ENCODE data around the gene GNL2.
"Not testable (repeated sequence)": the region's sequence is repeated elsewhere in the genome, so short reads cannot be mapped to it uniquely, and the experiment has no call there.

The GNL2 gene

GRCh38 chr1:37559080-37559479 lies 36.7 kb downstream of the GNL2 start:
- DNase-seq = no peak

- DNase-seq = no peak
These were observed 37.3 kb downstream of the GNL2 start for GRCh38 chr1:37558411-37558810.

GRCh38 chr1:37557402-37557801 lies 38.3 kb downstream of the GNL2 start:
- no peak for DNase-seq

GRCh38 chr1:37556712-37557196 lies 39.0 kb downstream of the GNL2 start, which contains the start of gene DNALI1:
Gene DNALI1, plus strand, starts transcription at chr1:37556940. Its CDS starts 55 bp downstream, at chr1:37556995.
- DNase-seq = peak; percentile 26

GRCh38 chr1:37553927-37554808 lies 41.6 kb downstream of the GNL2 start, which contains the start of gene SNIP1:
Gene SNIP1, minus strand, starts transcription at chr1:37554293. Its CDS starts 64 bp downstream, at chr1:37554229.
- no peak for DNase-seq

GRCh38 chr1:37553598-37553926 lies 42.2 kb downstream of the GNL2 start:
- DNase-seq = no peak

GRCh38 chr1:37549341-37549740 lies 46.4 kb downstream of the GNL2 start:
- no peak for DNase-seq

- DNase-seq = no peak
These were observed 50.7 kb downstream of the GNL2 start for GRCh38 chr1:37545019-37545418.

GRCh38 chr1:37544530-37544929 lies 51.2 kb downstream of the GNL2 start:
- no peak for DNase-seq

GRCh38 chr1:37540036-37540785 lies 55.5 kb downstream of the GNL2 start:
- DNase-seq = no peak

GRCh38 chr1:37539154-37539553 lies 56.6 kb downstream of the GNL2 start:
- DNase-seq = not testable (repeated sequence)

- no peak for DNase-seq
These were observed 58.4 kb downstream of the GNL2 start for GRCh38 chr1:37537378-37537777.

- no peak for DNase-seq
These were observed 62.2 kb downstream of the GNL2 start for GRCh38 chr1:37533317-37534093.

- not testable (repeated sequence) for DNase-seq
These were observed 63.1 kb downstream of the GNL2 start for GRCh38 chr1:37532418-37533156.

- DNase-seq = not testable (repeated sequence)
These were observed 65.8 kb downstream of the GNL2 start for GRCh38 chr1:37529888-37530287.

- DNase-seq = no peak
These were observed 76.1 kb downstream of the GNL2 start for GRCh38 chr1:37519613-37520012.

GRCh38 chr1:37518929-37519328 lies 76.8 kb downstream of the GNL2 start:
- not testable (repeated sequence) for DNase-seq

GRCh38 chr1:37518241-37518640 lies 77.5 kb downstream of the GNL2 start:
- not testable (repeated sequence) for DNase-seq

- DNase-seq = no peak
These were observed 78.2 kb downstream of the GNL2 start for GRCh38 chr1:37517569-37517968.

All from cortex of kidney (tissue), 1 donor.